ENCODE data around the gene SIRT6. TPM values are rescaled to one million over a fixed set of nuclear protein-coding genes. Genes with fewer than 3 reads are reported as not detected.

SIRT6 gene
- total RNA-seq, 4 donors from 2014 or later, result 18.7 to 39.8 (median 32.9) TPM

DNA sequence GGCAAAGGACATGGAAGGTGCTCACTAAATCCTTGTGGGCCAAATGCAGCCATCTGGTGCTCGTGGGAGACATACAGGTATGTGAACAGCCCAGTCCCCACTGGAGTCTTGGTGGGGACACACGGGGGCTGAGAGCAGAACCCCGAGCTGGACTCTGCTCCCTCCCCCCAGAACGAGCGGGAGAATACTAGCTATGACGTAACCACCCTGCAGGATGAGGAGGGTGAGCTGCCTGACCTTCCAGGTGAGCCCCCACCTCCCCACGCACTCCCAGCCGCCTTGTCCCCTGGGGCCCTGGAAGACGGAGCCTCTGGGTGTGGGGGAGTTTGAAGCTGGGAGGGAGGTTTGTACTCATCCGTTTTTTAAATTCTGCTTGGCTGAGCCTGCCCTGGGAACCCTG, 33.4 kb upstream of the SIRT6 start:
- 50 to 61% methylated on average over 10 of the region's 10 CpGs for WGBS, 2 donors

DNA sequence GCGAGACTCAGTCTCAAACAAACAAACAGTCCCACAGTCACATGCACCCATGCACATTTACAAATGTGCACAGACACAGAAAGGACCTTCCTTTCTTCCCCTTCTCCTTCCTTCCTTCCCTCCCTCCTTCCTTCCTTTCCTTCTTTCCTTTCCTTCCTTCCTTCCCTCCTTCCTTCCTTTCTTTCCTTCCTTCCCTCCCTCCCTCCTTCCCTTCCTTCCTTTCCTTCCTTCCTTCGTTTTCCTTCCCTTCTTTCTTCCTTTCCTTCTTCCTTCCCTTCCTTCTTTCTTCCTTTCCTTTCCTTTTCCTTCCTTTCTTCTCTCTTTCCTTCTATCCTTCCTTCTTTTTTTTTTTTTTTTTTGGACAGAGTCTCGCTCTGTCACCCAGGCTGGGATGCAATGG, 30.8 kb upstream of the SIRT6 start:
- intact Hi-C loops (cut with DNase I; ENCODE audit: low total_unique reads), result no loop called here
- TF ChIP-seq, protein P1, sequence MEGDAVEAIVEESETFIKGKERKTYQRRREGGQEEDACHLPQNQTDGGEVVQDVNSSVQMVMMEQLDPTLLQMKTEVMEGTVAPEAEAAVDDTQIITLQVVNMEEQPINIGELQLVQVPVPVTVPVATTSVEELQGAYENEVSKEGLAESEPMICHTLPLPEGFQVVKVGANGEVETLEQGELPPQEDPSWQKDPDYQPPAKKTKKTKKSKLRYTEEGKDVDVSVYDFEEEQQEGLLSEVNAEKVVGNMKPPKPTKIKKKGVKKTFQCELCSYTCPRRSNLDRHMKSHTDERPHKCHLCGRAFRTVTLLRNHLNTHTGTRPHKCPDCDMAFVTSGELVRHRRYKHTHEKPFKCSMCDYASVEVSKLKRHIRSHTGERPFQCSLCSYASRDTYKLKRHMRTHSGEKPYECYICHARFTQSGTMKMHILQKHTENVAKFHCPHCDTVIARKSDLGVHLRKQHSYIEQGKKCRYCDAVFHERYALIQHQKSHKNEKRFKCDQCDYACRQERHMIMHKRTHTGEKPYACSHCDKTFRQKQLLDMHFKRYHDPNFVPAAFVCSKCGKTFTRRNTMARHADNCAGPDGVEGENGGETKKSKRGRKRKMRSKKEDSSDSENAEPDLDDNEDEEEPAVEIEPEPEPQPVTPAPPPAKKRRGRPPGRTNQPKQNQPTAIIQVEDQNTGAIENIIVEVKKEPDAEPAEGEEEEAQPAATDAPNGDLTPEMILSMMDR (IDR thresholded peaks at IDR 0.05), result no peak
- no peak for TF ChIP-seq POLR2A (IDR thresholded peaks at IDR 0.05)
- DNase-seq (ENCODE audit: low spot score in 2 of 2), result no peak
- no peak overlapping the region for H3K4me3 ChIP-seq (ENCODE audit: low read depth, poor library complexity, severe bottlenecking)
- 85 to 86% methylated on average over 3 of the region's 3 CpGs for WGBS, 2 donors

More for the DNA sequence above, 33.4 kb upstream of the SIRT6 start:
- DNase-seq (ENCODE audit: low spot score in 2 of 2), result no peak
- H3K4me3 ChIP-seq (ENCODE audit: low read depth, poor library complexity, severe bottlenecking), result no peak overlapping the region
- TF ChIP-seq, protein P1 (IDR thresholded peaks at IDR 0.05), result no peak
- TF ChIP-seq POLR2A (IDR thresholded peaks at IDR 0.05), result no peak
- intact Hi-C loops (cut with DNase I; ENCODE audit: low total_unique reads), result no loop called here

DNA sequence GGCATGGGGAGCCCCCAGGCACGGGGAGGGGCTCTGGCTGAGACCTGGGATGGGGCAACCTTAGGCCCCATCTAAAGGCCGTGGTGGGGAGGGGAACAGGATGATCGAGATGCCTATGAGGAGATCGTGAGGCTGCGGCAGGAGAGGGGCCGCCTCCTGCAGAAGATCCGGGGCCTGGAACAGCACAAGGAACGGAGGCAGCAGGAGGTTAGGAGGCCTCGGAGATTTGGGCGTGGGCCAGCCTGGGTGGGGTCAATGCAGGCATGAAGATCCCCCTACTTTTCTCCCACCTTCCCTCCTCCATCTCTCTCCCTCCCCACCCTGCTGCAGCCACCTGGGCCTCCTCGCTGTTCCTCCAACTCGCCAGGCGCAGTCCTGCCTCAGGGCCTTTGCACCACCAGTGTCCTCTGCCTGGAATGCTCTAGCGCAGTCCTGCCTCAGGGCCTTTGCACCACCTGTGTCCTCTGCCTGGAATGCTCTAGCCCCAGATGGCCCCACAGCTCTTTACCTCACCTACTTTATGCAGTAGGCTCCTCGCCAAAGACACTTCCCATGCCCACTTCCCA, 27.9 kb upstream of the SIRT6 start:
- no peak overlapping the region for H3K4me3 ChIP-seq (ENCODE audit: low read depth, poor library complexity, severe bottlenecking)
- intact Hi-C loops (cut with DNase I; ENCODE audit: low total_unique reads), result no loop called here
- WGBS, 2 donors, result 66 to 67% methylated on average over 15 of the region's 15 CpGs
- DNase-seq (ENCODE audit: low spot score in 2 of 2), result no peak
- TF ChIP-seq, protein P1 (IDR thresholded peaks at IDR 0.05), result no peak
- no peak for TF ChIP-seq POLR2A (IDR thresholded peaks at IDR 0.05)

DNA sequence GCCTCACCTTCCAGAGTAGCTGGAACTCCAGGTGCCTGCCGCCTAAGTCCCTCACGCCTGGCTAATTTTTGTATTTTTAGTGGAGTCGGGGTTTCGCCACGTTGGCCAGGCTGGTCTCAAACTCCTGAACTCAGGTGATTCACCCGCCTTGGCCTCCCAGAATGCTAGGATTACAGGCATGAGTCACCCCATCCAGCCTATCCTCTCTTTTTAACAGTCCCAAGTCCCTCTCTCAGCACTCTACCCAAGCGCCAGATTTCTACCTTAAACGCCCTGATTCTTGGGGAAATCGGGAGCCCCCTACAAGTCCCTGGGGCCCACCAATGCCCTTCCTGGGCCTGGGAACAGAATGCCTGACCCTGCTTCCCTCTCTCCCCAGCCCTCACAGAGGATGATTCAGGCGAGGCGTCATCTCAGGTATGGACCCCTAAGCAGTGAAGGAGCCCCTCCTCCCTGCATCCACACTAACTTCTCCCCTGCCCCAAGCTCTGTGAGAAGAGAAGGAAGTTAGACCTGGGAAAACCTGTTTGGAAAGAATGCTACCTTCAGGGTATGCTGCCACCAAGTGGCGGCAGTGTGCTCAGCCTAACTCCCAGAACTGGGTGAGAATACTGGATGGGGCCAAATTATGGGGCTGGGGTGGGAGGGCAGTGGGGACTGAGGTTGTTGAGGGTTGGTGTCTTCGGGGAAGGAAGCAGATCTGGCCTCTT, 26.2 kb upstream of the SIRT6 start:
- WGBS, 2 donors, result 61 to 67% methylated on average over 13 of the region's 13 CpGs
- intact Hi-C loops (cut with DNase I; ENCODE audit: low total_unique reads), result loop anchor here (10.0 kb wide), 1 partner anchor 64 kb away; no protein-coding TSS in a partner anchor
- DNase-seq (ENCODE audit: low spot score in 2 of 2), result no peak

DNA sequence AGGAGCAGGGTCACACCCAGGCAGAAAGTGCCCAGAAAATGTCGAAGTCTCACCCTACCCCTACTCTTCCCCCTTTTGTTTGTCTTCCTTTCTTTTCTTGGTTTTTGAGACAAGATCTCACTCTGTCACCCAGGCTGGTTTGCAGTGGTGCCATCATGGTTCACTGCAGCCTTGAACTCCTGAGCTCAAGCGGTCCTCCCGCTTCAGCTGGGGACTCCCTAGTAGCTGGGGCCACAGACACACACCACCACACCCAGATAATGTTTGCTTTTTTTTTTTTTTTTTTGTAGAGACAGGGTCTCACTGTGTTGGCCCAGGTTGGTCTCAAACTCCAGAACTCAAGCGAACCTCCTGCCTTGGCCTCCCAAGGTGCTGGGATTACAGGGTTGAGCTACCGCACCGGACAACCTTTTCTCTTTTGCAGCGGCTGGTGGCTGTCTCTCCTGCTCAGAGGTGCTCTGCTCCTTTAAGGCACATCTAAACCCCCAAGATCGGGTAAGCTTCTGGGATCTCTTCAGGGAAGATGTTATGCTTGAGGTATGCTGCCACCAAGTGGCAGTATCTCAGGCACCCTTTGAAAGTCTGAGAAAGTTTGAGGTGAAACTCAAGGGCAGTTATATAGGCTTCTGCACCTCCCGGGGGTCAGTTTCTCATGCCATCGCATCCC, 24.6 kb upstream of the SIRT6 start:
- 80 to 83% methylated on average over 10 of the region's 10 CpGs for WGBS, 2 donors
- H3K4me3 ChIP-seq (ENCODE audit: low read depth, poor library complexity, severe bottlenecking), result no peak overlapping the region
- intact Hi-C loops (cut with DNase I; ENCODE audit: low total_unique reads), result loop anchor here (10.0 kb wide), 1 partner anchor 62 kb away; no protein-coding TSS in a partner anchor
- TF ChIP-seq, protein P1 (IDR thresholded peaks at IDR 0.05), result no peak
- no peak for TF ChIP-seq POLR2A (IDR thresholded peaks at IDR 0.05)
- DNase-seq (ENCODE audit: low spot score in 2 of 2), result no peak

More for the DNA sequence above, 26.2 kb upstream of the SIRT6 start:
- H3K4me3 ChIP-seq (ENCODE audit: low read depth, poor library complexity, severe bottlenecking), result no peak overlapping the region
- TF ChIP-seq, protein P1 (IDR thresholded peaks at IDR 0.05), result no peak
- TF ChIP-seq POLR2A (IDR thresholded peaks at IDR 0.05), result no peak

All from lower leg skin (tissue), 4 donors.